CD14-positive monocyte (primary cell): ENCODE data around the gene RNF175. TPM values are rescaled to one million over a fixed set of nuclear protein-coding genes. Genes with fewer than 3 reads are reported as not detected.

Source experiments
- DNase-seq, 3 donors: peaks; one replicate each; pipeline ENCODE4 v3.0.0-alpha.2; 2011 to 2022
- H2AFZ ChIP-seq: 2 replicates; pipeline ENCODE4 v1.6.0; 2012; ENCODE audit warnings: mild to moderate bottlenecking, low read depth, low read length, inconsistent platforms; ENCODE audit not compliant: insufficient read depth, poor library complexity, severe bottlenecking
- H3K27ac ChIP-seq, 2 donors: 1 replicate in 1 of 2; 2 replicates in 1 of 2; pipeline ENCODE4 v1.5.1; 2012 to 2013; ENCODE audit warnings: low read length in 2 of 2, control low read depth in 1 of 2, inconsistent platforms in 1 of 2, low read depth in 1 of 2, mild to moderate bottlenecking in 1 of 2
- H3K27me3 ChIP-seq, 2 donors: one replicate each; pipeline versions ENCODE4 v1.6.0 to v1.6.1; 2011 to 2013; ENCODE audit warnings: low read length in 2 of 2; ENCODE audit not compliant: control insufficient read depth in 2 of 2, insufficient read depth in 2 of 2
- H3K36me3 ChIP-seq, 2 donors: replicated peaks in 1 of 2; 1 replicate in 1 of 2; 2 replicates in 1 of 2; pipeline versions ENCODE4 v1.5.1 to v1.6.1; 2012 to 2013; ENCODE audit warnings: low read length in 2 of 2, control low read depth in 1 of 2, inconsistent platforms in 1 of 2, mild to moderate bottlenecking in 1 of 2; ENCODE audit not compliant: insufficient read depth in 2 of 2, control insufficient read depth in 1 of 2
- H3K4me1 ChIP-seq, 2 donors: 1 replicate in 1 of 2; 2 replicates in 1 of 2; pipeline versions ENCODE4 v1.5.1 to v1.6.1; 2012 to 2013; ENCODE audit warnings: low read length in 2 of 2, control low read depth in 1 of 2, inconsistent platforms in 1 of 2, mild to moderate bottlenecking in 1 of 2, moderate library complexity in 1 of 2; ENCODE audit not compliant: insufficient read depth in 2 of 2, control insufficient read depth in 1 of 2
- H3K4me2 ChIP-seq: replicated peaks from 2 replicates; pipeline ENCODE3; 2012; ENCODE audit warnings: low read length, moderate library complexity, mild to moderate bottlenecking; ENCODE audit not compliant: poor library complexity, severe bottlenecking; ENCODE audit errors: extremely low read depth
- H3K4me3 ChIP-seq, 3 experiments: fragments of 200-600 bp in 1 of 3; sonication (generic) in 1 of 3; replicated peaks in 1 of 3; 1 replicate in 2 of 3; 2 replicates in 1 of 3; pipeline ENCODE4 v1.5.1; 2011 to 2013; ENCODE audit warnings: low read length in 3 of 3, mild to moderate bottlenecking in 3 of 3, control low read depth in 2 of 3, low read depth in 2 of 3, inconsistent platforms in 1 of 3, moderate library complexity in 1 of 3
- H3K79me2 ChIP-seq: 2 replicates; pipeline ENCODE4 v1.6.0; 2012; ENCODE audit warnings: mild to moderate bottlenecking, control low read depth, inconsistent platforms, low read length, moderate library complexity; ENCODE audit not compliant: insufficient read depth
- H3K9ac ChIP-seq: 2 replicates; pipeline ENCODE4 v1.6.0; 2017; ENCODE audit warnings: low read length, mild to moderate bottlenecking; ENCODE audit not compliant: insufficient read depth, poor library complexity, severe bottlenecking
- H3K9me3 ChIP-seq, 2 donors: replicated peaks in 1 of 2; 1 replicate in 1 of 2; 2 replicates in 1 of 2; pipeline versions ENCODE4 v1.5.1 to v1.6.1; 2012 to 2013; ENCODE audit warnings: low read length in 2 of 2, control low read depth in 1 of 2; ENCODE audit not compliant: control insufficient read depth in 1 of 2, insufficient read depth in 1 of 2
- H4K20me1 ChIP-seq: 2 replicates; pipeline ENCODE4 v1.6.0; 2012; ENCODE audit warnings: mild to moderate bottlenecking, low read length, control low read depth, moderate library complexity; ENCODE audit not compliant: insufficient read depth
- H3K27ac Mint-ChIP-seq, 7 donors: one replicate each; pipeline ENCODE4 v1.8.0; 2020; ENCODE audit warnings: mild to moderate bottlenecking in 7 of 7, mixed read lengths in 7 of 7, moderate library complexity in 6 of 7, inconsistent platforms in 2 of 7
- H3K27me3 Mint-ChIP-seq, 3 donors: one replicate each; pipeline ENCODE4 v1.8.0; 2021 to 2022; ENCODE audit warnings: low read depth in 3 of 3, mild to moderate bottlenecking in 3 of 3, mixed read lengths in 3 of 3, moderate library complexity in 3 of 3, inconsistent platforms in 1 of 3
- H3K36me3 Mint-ChIP-seq, 2 donors: one replicate each; pipeline ENCODE4 v1.8.0; 2020; ENCODE audit warnings: mixed read lengths in 2 of 2, inconsistent platforms in 1 of 2, mild to moderate bottlenecking in 1 of 2
- H3K4me1 Mint-ChIP-seq: one replicate; pipeline ENCODE4 v1.8.0; 2020; ENCODE audit warnings: mild to moderate bottlenecking, mixed read lengths
- H3K4me3 Mint-ChIP-seq, 2 donors: one replicate each; pipeline ENCODE4 v1.8.0; 2020; ENCODE audit warnings: mild to moderate bottlenecking in 2 of 2, mixed read lengths in 2 of 2, moderate library complexity in 1 of 2
- H3K9me3 Mint-ChIP-seq, 7 donors: one replicate each; pipeline ENCODE4 v1.8.0; 2020 to 2022; ENCODE audit warnings: mixed read lengths in 7 of 7, mild to moderate bottlenecking in 6 of 7, moderate library complexity in 6 of 7, inconsistent platforms in 2 of 7
- CTCF ChIP-seq: fragments of 200-600 bp; IDR thresholded peaks from one replicate; pipeline ENCODE4 v1.8.0; 2022; ENCODE audit warnings: antibody characterized with exemption, mild to moderate bottlenecking
- whole genome bisulfite sequencing: methylation state at CpG from one replicate; pipeline ENCODE4 v1.1.5; 2013; ENCODE audit warnings: missing lambda C conversion rate; ENCODE audit not compliant: insufficient coverage; 5-methylcytosine and 5-hydroxymethylcytosine counted together
- intact Hi-C, 2 donors: fragments of 100-400 bp; cut with micrococcal nuclease; formaldehyde crosslinking; loops; one replicate each; pipeline versions ENCODE4 v1.15.0 to v1.15.1; 2023
- polyA plus RNA-seq, 3 donors: library from polyadenylated mRNA; depleted of rRNA in 1 of 3; unstranded in 2 of 3; stranded (reverse) in 1 of 3; fragments of 300-500 nt in 2 of 3; fragments of >200 nt in 1 of 3; fragmentation: Illumina TruSeq in 2 of 3; gene quantifications; 1 replicate in 2 of 3; 2 replicates in 1 of 3; pipeline ENCODE4 v1.2.3, GENCODE V29; 2012 to 2021

RNF175 gene
- polyA plus RNA-seq, 3 donors = 0.36 to 0.91 (median 0.55) TPM

DNA sequence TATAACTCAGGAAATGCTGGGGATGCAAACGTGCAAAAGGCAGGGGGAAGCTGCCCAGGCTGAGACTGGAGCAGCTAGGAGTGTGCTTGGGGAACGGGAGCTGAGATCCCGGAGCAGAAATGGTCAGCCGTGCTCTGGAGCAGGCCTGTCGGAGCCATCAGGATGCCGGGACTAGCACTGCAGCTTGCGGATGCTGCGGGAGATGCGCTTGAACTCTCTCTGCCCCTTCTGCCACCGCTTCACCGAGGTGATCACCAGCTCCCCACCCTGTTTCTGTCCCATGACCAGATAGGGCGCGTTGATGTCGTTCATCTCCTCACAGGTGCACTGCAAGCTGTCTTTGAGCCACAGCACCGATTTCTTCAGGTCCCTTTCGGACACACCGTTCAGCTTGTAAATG lies 21.5 kb upstream of the RNF175 start:
- H3K9ac ChIP-seq = no peak overlapping the region
- no peak overlapping the region for H3K4me3 Mint-ChIP-seq
- no peaks in the 10 kb centered on the region for H3K36me3 Mint-ChIP-seq

DNA sequence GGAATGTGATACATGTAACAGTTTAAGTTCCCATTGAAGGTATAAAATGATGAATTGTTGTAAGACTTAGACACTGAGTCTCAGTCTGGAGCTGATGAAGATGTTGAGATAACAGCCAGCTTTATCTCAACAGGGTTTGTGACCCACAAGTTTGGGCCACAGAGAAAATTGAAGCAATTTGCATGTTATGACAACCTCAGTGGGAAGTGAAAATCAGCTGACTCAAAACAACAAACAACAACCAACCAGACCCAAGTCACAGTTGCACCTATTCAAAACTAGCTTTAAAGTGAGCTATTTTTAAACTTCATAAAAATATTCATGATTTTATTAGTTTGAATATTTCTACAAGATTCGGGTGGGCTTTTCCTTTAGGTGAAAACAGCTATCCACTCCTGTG lies 21.1 kb upstream of the RNF175 start:
- no peaks in the 10 kb centered on the region for H3K79me2 ChIP-seq
- peaks cover 9% of the 10 kb centered on the region for H3K4me1 Mint-ChIP-seq
- intact Hi-C loops = no loop called here
- H3K4me3 ChIP-seq = no peak overlapping the region
- H2AFZ ChIP-seq = no peak overlapping the region
- H3K9ac ChIP-seq = no peak overlapping the region
- H3K27ac Mint-ChIP-seq = no peak overlapping the region
- no peak overlapping the region for H3K4me3 Mint-ChIP-seq
- H3K36me3 Mint-ChIP-seq = no peaks in the 10 kb centered on the region
- no peak overlapping the region for H3K4me2 ChIP-seq
- no peak for DNase-seq
- no peaks in the 10 kb centered on the region for H3K9me3 ChIP-seq
- no peaks in the 10 kb centered on the region for H3K4me1 ChIP-seq
- peaks cover 45 to 53% of the 10 kb centered on the region in 2 donors for H3K27me3 ChIP-seq
- no peaks in the 10 kb centered on the region for H4K20me1 ChIP-seq
- peaks cover 37 to 56% (median 52%) of the 10 kb centered on the region in 3 donors for H3K27me3 Mint-ChIP-seq
- no peaks in the 10 kb centered on the region for H3K36me3 ChIP-seq
- H3K9me3 Mint-ChIP-seq = peaks cover 1 to 10% (median 3%) of the 10 kb centered on the region in 7 donors
- 71% methylated on average over 1 of the region's 1 CpG for WGBS
- no peak for TF ChIP-seq CTCF
- no peak overlapping the region for H3K27ac ChIP-seq

More for the DNA sequence above, 21.5 kb upstream of the RNF175 start:
- no peak for TF ChIP-seq CTCF
- no peak overlapping the region for H3K27ac Mint-ChIP-seq
- no peak for DNase-seq
- no peak overlapping the region for H3K4me3 ChIP-seq
- H3K9me3 ChIP-seq = no peaks in the 10 kb centered on the region
- WGBS = 97% methylated on average over 13 of the region's 17 CpGs
- H3K36me3 ChIP-seq = no peaks in the 10 kb centered on the region
- peaks cover 1 to 10% (median 3%) of the 10 kb centered on the region in 7 donors for H3K9me3 Mint-ChIP-seq
- no peaks in the 10 kb centered on the region for H3K79me2 ChIP-seq
- H3K27me3 Mint-ChIP-seq = peaks cover 38 to 56% (median 53%) of the 10 kb centered on the region in 3 donors
- no peak overlapping the region for H3K27ac ChIP-seq
- no peaks in the 10 kb centered on the region for H3K4me1 ChIP-seq
- no peak overlapping the region for H2AFZ ChIP-seq
- peaks cover 49 to 57% of the 10 kb centered on the region in 2 donors for H3K27me3 ChIP-seq
- H3K4me1 Mint-ChIP-seq = peaks cover 9% of the 10 kb centered on the region
- intact Hi-C loops = no loop called here
- no peak overlapping the region for H3K4me2 ChIP-seq
- H4K20me1 ChIP-seq = no peaks in the 10 kb centered on the region
